ENCODE data around the gene SLC4A5. TPM values are rescaled to one million over a fixed set of nuclear protein-coding genes. Genes with fewer than 3 reads are reported as not detected.

Gene SLC4A5
- polyA plus RNA-seq, 2 of the 4 experiments (the other 2 are of a cell fraction): 0.50 to 1.1 TPM

DNA sequence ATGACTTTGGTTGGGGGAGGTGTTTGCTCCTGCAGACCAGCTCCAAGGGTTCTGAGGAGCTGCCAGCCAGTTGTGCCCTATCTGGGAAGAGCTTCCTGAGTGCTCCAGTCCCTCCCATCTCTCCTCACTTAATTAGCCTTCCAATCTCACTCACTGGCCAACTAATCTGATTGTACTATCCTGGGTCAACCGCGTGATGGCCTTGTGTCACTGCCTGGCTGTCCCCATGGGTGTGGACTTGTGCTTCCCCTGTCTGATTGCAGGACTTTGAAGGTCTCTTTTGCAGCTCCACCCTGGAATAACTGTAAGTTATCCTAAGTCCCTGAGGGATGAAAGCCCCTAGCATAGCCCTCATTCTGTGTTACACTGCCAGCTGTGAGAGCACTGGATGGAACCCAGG lies 65.0 kb downstream of the SLC4A5 start:
- CTCF ChIA-PET: interaction anchor here (1.1 to 1.9 kb wide), 4 partner anchors 16 to 57 kb away, joined by 4 to 9 read pairs (median 4); no protein-coding TSS in a partner anchor
- WGBS (ENCODE audit: missing lambda C conversion rate): 92% methylated on average over 2 of the region's 2 CpGs
- Histone ChIP-seq H3K9me3 (no peaks in the 10 kb centered on the region), H3K27ac (no peak overlapping the region), H3K4me2 (no peak overlapping the region), H3K4me1 (no peaks in the 10 kb centered on the region), H3K4me3 (no peak overlapping the region)
- POLR2A ChIA-PET: no interaction called here
- TF ChIP-seq MAZ (IDR thresholded peaks at IDR 0.05; ENCODE audit: borderline replicate concordance, low read depth, low read length): no peak
- TF ChIP-seq, protein P1, sequence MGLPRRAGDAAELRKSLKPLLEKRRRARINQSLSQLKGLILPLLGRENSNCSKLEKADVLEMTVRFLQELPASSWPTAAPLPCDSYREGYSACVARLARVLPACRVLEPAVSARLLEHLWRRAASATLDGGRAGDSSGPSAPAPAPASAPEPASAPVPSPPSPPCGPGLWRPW (IDR thresholded peaks at IDR 0.05): no peak
- TF ChIP-seq HOXA7 (CRISPR knock-in tag; IDR thresholded peaks at IDR 0.05): no peak
- TF ChIP-seq RFX5 (IDR thresholded peaks at IDR 0.05): no peak
- TF ChIP-seq GATA3 (IDR thresholded peaks at IDR 0.05; ENCODE audit: borderline replicate concordance): no peak
- no peak for TF ChIP-seq JUN (IDR thresholded peaks at IDR 0.05)
- no peak for TF ChIP-seq CHD4 (IDR thresholded peaks at IDR 0.05; ENCODE audit: borderline replicate concordance)
- TF ChIP-seq RCOR1 (IDR thresholded peaks at IDR 0.05; ENCODE audit: low read depth, low read length): no peak
- TF ChIP-seq MYC (IDR thresholded peaks at IDR 0.05; ENCODE audit: borderline replicate concordance, low read length): no peak
- no peak for TF ChIP-seq ZSCAN20 (CRISPR knock-in tag; IDR thresholded peaks at IDR 0.05)
- no peak for TF ChIP-seq BCL3 (IDR thresholded peaks at IDR 0.05)
- TF ChIP-seq ESRRA (IDR thresholded peaks at IDR 0.05; ENCODE audit: borderline replicate concordance, low read length): no peak
- no peak for TF ChIP-seq NPAS2 (CRISPR knock-in tag; IDR thresholded peaks at IDR 0.05; ENCODE audit: borderline replicate concordance)
- TF ChIP-seq SMC3 (IDR thresholded peaks at IDR 0.05): no peak
- no peak for TF ChIP-seq ZNF302 (CRISPR knock-in tag; IDR thresholded peaks at IDR 0.05)
- no peak for TF ChIP-seq EHMT2 (IDR thresholded peaks at IDR 0.05; ENCODE audit: low read depth)
- TF ChIP-seq ATOH8 (CRISPR knock-in tag; IDR thresholded peaks at IDR 0.05; ENCODE audit: low read depth): no peak
- no peak for TF ChIP-seq EHF (CRISPR knock-in tag; IDR thresholded peaks at IDR 0.05)
- no peak for TF ChIP-seq CTCF (IDR thresholded peaks at IDR 0.05)
- no peak for TF ChIP-seq RARB (CRISPR knock-in tag; IDR thresholded peaks at IDR 0.05)
- DNase-seq (ENCODE audit: low read depth in 1 of 2, low spot score in 1 of 2) (no peak), ATAC-seq (no peak), FAIRE-seq (no peak)

DNA sequence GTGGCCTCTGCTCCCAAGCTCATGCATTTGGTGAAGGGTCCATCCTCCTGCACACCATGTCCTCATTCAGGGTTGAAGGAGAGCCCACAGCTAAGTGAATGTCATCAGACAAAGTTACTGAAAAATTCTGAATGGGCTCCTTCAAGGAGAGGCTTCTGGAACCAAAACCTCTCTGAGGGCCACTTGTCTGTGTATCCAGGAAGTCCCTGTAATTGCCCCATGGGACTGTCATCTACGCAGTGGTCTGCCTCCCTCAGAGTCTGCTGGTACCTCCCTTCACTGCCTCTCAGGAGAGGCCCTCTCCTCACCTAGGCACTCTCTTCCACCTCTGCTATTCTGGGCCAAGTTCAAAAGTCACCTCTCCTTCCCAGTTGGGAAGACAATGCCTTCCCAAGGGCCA lies 68.0 kb downstream of the SLC4A5 start:
- TF ChIP-seq HOXB5 (CRISPR knock-in tag; IDR thresholded peaks at IDR 0.05): no peak
- TF ChIP-seq SREBF2 (IDR thresholded peaks at IDR 0.05): no peak
- no peak for TF ChIP-seq PHF8 (IDR thresholded peaks at IDR 0.05; ENCODE audit: borderline replicate concordance, low read depth)
- TF ChIP-seq TFCP2L1 (CRISPR knock-in tag; IDR thresholded peaks at IDR 0.05): no peak
- TF ChIP-seq NR3C1 (IDR thresholded peaks at IDR 0.05): no peak
- no peak for TF ChIP-seq RFX5 (IDR thresholded peaks at IDR 0.05)
- no peak for TF ChIP-seq EP300 (IDR thresholded peaks at IDR 0.05)
- TF ChIP-seq, protein P2, sequence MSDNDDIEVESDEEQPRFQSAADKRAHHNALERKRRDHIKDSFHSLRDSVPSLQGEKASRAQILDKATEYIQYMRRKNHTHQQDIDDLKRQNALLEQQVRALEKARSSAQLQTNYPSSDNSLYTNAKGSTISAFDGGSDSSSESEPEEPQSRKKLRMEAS (IDR thresholded peaks at IDR 0.05): no peak
- TF ChIP-seq MYC (IDR thresholded peaks at IDR 0.05; ENCODE audit: borderline replicate concordance, low read length): no peak
- no peak for TF ChIP-seq ZSCAN20 (CRISPR knock-in tag; IDR thresholded peaks at IDR 0.05)

More for the DNA sequence above, 68.0 kb downstream of the SLC4A5 start:
- CTCF ChIA-PET: interaction anchor here (1.9 to 2.6 kb wide), 2 partner anchors 16 to 60 kb away, joined by 6 to 10 read pairs; no protein-coding TSS in a partner anchor
- H3K4me1 ChIP-seq: no peaks in the 10 kb centered on the region
- ATAC-seq (no peak), DNase-seq (ENCODE audit: low read depth in 1 of 2, low spot score in 1 of 2) (no peak), FAIRE-seq (no peak)
- no peaks in the 10 kb centered on the region for H3K9me3 ChIP-seq
- no peak overlapping the region for H3K4me3 ChIP-seq
- POLR2A ChIA-PET: no interaction called here
- no peak overlapping the region for H3K27ac ChIP-seq
- 81% methylated on average over 1 of the region's 1 CpG for WGBS (ENCODE audit: missing lambda C conversion rate)
- H3K4me2 ChIP-seq: no peak overlapping the region

Data from A549 (cell line).